ENCODE results near the gene NCAM1.

GRCh38 chr11:112999520-112999919 is 38.3 kb downstream of the NCAM1 start:
- TF ChIP-seq EP300 (IDR thresholded peaks at IDR 0.05; ENCODE audit: borderline replicate concordance) (no peak), CREB1 (IDR thresholded peaks at IDR 0.05; ENCODE audit: low read depth) (no peak), EGR1 (IDR thresholded peaks at IDR 0.05) (no peak), ZBTB7A (IDR thresholded peaks at IDR 0.05; ENCODE audit: low read depth) (no peak), RAD21 (IDR thresholded peaks at IDR 0.05; ENCODE audit: low read depth) (no peak), REST (IDR thresholded peaks at IDR 0.05; ENCODE audit: low read depth) (no peak), CEBPB (IDR thresholded peaks at IDR 0.05) (no peak), MAX (IDR thresholded peaks at IDR 0.05) (no peak), YY1 (IDR thresholded peaks at IDR 0.05; ENCODE audit: low read depth) (no peak), TEAD4 (IDR thresholded peaks at IDR 0.05) (no peak), TAF1 (IDR thresholded peaks at IDR 0.05; ENCODE audit: low read depth) (no peak), FOXM1 (IDR thresholded peaks at IDR 0.05; ENCODE audit: borderline replicate concordance, low read depth) (no peak), TCF12 (IDR thresholded peaks at IDR 0.05; ENCODE audit: low read depth) (no peak)

All from Ishikawa (cell line).